ENCODE measurements around the gene ANKZF1. TPM values are rescaled to one million over a fixed set of nuclear protein-coding genes. Genes with fewer than 3 reads are reported as not detected.

The ANKZF1 gene
- total and polyA plus RNA-seq, 10 of the 15 experiments (the other 5 are each of a cell fraction or from before 2014, with no cell fraction given): 3.1 to 104 (median 35.0) TPM

DNA sequence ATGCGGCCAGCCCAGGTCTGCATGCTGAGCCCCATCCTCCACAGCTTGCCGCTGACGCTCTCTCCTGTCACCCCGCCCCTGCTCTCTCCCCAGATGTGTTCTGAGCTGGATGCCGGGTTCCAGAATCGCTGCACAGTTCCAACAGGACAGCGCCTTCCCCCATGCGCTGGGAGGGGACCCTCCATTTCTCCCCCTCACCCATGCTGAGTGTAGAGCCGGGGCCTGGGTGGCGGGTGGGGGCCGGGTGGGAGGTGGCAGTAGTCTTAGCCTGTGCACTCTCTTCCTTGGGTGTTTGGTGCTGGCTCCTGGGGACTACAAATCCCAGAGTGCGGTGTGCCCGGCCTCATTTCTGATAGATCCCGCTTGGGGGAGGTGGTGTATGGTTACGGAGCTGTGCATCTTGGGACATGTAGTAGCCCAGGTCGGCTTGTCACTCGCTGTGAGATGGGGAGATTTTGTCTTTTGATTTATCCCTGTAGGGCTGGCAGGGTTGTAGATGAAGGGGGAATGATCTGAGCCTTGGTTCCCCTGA, 56.4 kb downstream of the ANKZF1 start:
- no peak overlapping the region for H3K4me2 ChIP-seq (ENCODE audit: control insufficient read depth, insufficient read depth)
- H3K27me3 ChIP-seq (replicated peaks in 1 of 2; ENCODE audit: control insufficient read depth in 2 of 2, insufficient read depth in 2 of 2, low read length in 1 of 2): no peaks in the 10 kb centered on the region; a peak in 1 of 4 replicates
- no peaks in the 10 kb centered on the region; a peak in 1 of 4 replicates for H3K36me3 ChIP-seq (ENCODE audit: control insufficient read depth in 2 of 2, insufficient read depth in 2 of 2, low read length in 1 of 2)
- no TSS peak for BruUV-seq (replicated peaks)
- DNase-seq (ENCODE audit: low read depth, low spot score) (no peak), ATAC-seq (no peak; the same call in 2 of the 3 replicates), FAIRE-seq (no peak)
- no peak overlapping the region for H3K9ac ChIP-seq (ENCODE audit: control insufficient read depth, insufficient read depth, low read length)
- TF ChIP-seq RAD21 (IDR thresholded peaks at IDR 0.05; ENCODE audit: insufficient read depth, low read depth, low read length): no peak
- TF ChIP-seq IRF5 (IDR thresholded peaks at IDR 0.05; ENCODE audit: borderline replicate concordance): no peak
- TF ChIP-seq POLR2AphosphoS5 (IDR thresholded peaks at IDR 0.05; ENCODE audit: low read length): no peak
- no peak for TF ChIP-seq SREBF2 (IDR thresholded peaks at IDR 0.05; ENCODE audit: low read length)
- no peak for TF ChIP-seq CHD2 (IDR thresholded peaks at IDR 0.05; ENCODE audit: borderline replicate concordance, low read depth, low read length)
- no peak for TF ChIP-seq RELA (IDR thresholded peaks at IDR 0.05; ENCODE audit: borderline replicate concordance, partially characterized antibody)
- no peak for TF ChIP-seq CUX1 (IDR thresholded peaks at IDR 0.05; ENCODE audit: insufficient replicate concordance, low read depth, low read length)
- no peak for TF ChIP-seq HDAC2 (IDR thresholded peaks at IDR 0.05)
- H3K4me1 ChIP-seq (ENCODE audit: control insufficient read depth, insufficient read depth, low read length): no peaks in the 10 kb centered on the region; the same call in 1 of the 2 replicates
- ChIA-PET SMC1A (ENCODE audit: uncharacterized antibody, unreplicated experiment) (interaction anchor here (1.2 kb wide), 1 partner anchor 9 kb away, joined by 4 read pairs; no protein-coding TSS in a partner anchor), CTCF (interaction anchor here (1.1 to 2.1 kb wide), 3 partner anchors 9 to 127 kb away, joined by 3 to 18 read pairs (median 10); no protein-coding TSS in a partner anchor), RAD21 (ENCODE audit: unreplicated experiment) (no interaction called here), POLR2A (interaction anchor here (1.7 kb wide), 1 partner anchor 36 kb away, joined by 7 read pairs; no protein-coding TSS in a partner anchor)
- intact Hi-C loops (cut with micrococcal nuclease; ENCODE audit: unreplicated experiment): no loop called here
- in situ Hi-C loops (cut with MboI): no loop called here
- H3K27ac ChIP-seq (ENCODE audit: control insufficient read depth, insufficient read depth): no peak overlapping the region
- no peaks in the 10 kb centered on the region for H3K79me2 ChIP-seq (ENCODE audit: control insufficient read depth, insufficient read depth, low read length)
- no peaks in the 10 kb centered on the region for H4K20me1 ChIP-seq (ENCODE audit: control insufficient read depth, insufficient read depth)
- no peak overlapping the region for H2AFZ ChIP-seq (ENCODE audit: control insufficient read depth, low read depth, low read length)
- H3K4me3 ChIP-seq: no peak overlapping the region
- WGBS (ENCODE audit: insufficient coverage, insufficient replicate concordance, low lambda C conversion rate, missing lambda C conversion rate): 81% methylated on average over 13 of the region's 17 CpGs
- H3K9me3 ChIP-seq (replicated peaks; ENCODE audit: control insufficient read depth, insufficient read depth, low read length): no peaks in the 10 kb centered on the region

Other genes starting within 250 kb of the ANKZF1 start
Only the 7 nearest of the 21 such genes appear.
- 24.7 and 28.1 TPM in 2 replicates for gene ZFAND2B, start 23.0 kb upstream of the ANKZF1 start, total RNA-seq (2014; rRNA removed)
- 13.8 and 14.8 TPM in 2 replicates for gene ZFAND2B, start 23.0 kb upstream of the ANKZF1 start, total RNA-seq (2014; rRNA removed; fragmentation: Illumina TruSeq; extraction: Trizol)
- gene ZFAND2B, start 23.0 kb upstream of the ANKZF1 start, total RNA-seq (2021): 23.1 and 26.8 TPM in 2 replicates
- gene ZFAND2B, start 23.0 kb upstream of the ANKZF1 start, polyA plus RNA-seq (2011; rRNA removed): 13.4 and 21.4 TPM in 2 replicates
- gene ZFAND2B, start 23.0 kb upstream of the ANKZF1 start, polyA plus RNA-seq (2014; fragmentation: Illumina TruSeq; extraction: Trizol): 14.3 and 18.7 TPM in 2 replicates
- 10 to 100 TPM in 1 of 2 experiments, 1 to 10 TPM in 1; 5.4 to 10.7 TPM for gene ZFAND2B, start 23.0 kb upstream of the ANKZF1 start, polyA plus RNA-seq (2014; fragmentation: Nextera tagmentation; extraction: Ambion mirVana)
- gene ZFAND2B, start 23.0 kb upstream of the ANKZF1 start, polyA plus RNA-seq (2014; rRNA removed): 26.8 and 28.3 TPM in 2 replicates
- gene ZFAND2B, start 23.0 kb upstream of the ANKZF1 start, polyA plus RNA-seq (2016; fragmentation: Nextera tagmentation; extraction: Ambion mirVana): 10 to 100 TPM; 23.4 to 26.7 TPM
- gene ABCB6, start 10.8 kb upstream of the ANKZF1 start, total RNA-seq (2014; rRNA removed): 15.4 and 16.9 TPM in 2 replicates
- 8.8 TPM in 2 replicates for gene ABCB6, start 10.8 kb upstream of the ANKZF1 start, total RNA-seq (2014; rRNA removed; fragmentation: Illumina TruSeq; extraction: Trizol)
- 13.2 and 13.9 TPM in 2 replicates for gene ABCB6, start 10.8 kb upstream of the ANKZF1 start, total RNA-seq (2021)
- 9.7 and 21.8 TPM in 2 replicates for gene ABCB6, start 10.8 kb upstream of the ANKZF1 start, polyA plus RNA-seq (2011; rRNA removed)
- 9.8 and 14.3 TPM in 2 replicates for gene ABCB6, start 10.8 kb upstream of the ANKZF1 start, polyA plus RNA-seq (2014; fragmentation: Illumina TruSeq; extraction: Trizol)
- gene ABCB6, start 10.8 kb upstream of the ANKZF1 start, polyA plus RNA-seq (2014; fragmentation: Nextera tagmentation; extraction: Ambion mirVana): 10 to 100 TPM in 1 of 2 experiments, 1 to 10 TPM in 1; 2.3 to 10.1 TPM
- 9.8 and 14.6 TPM in 2 replicates for gene ABCB6, start 10.8 kb upstream of the ANKZF1 start, polyA plus RNA-seq (2014; rRNA removed)
- gene ABCB6, start 10.8 kb upstream of the ANKZF1 start, polyA plus RNA-seq (2016; fragmentation: Nextera tagmentation; extraction: Ambion mirVana): 10 to 100 TPM; 20.0 to 22.1 TPM
- gene ATG9A, start 170 bp upstream of the ANKZF1 start, total RNA-seq (2014; rRNA removed): 11.6 and 13.1 TPM in 2 replicates
- 8.1 and 9.8 TPM in 2 replicates for gene ATG9A, start 170 bp upstream of the ANKZF1 start, total RNA-seq (2014; rRNA removed; fragmentation: Illumina TruSeq; extraction: Trizol)
- gene ATG9A, start 170 bp upstream of the ANKZF1 start, total RNA-seq (2021): 20.8 and 22.9 TPM in 2 replicates
- 20.7 and 37.5 TPM in 2 replicates for gene ATG9A, start 170 bp upstream of the ANKZF1 start, polyA plus RNA-seq (2011; rRNA removed)
- gene ATG9A, start 170 bp upstream of the ANKZF1 start, polyA plus RNA-seq (2014; fragmentation: Illumina TruSeq; extraction: Trizol): 10.3 and 12.5 TPM in 2 replicates
- gene ATG9A, start 170 bp upstream of the ANKZF1 start, polyA plus RNA-seq (2014; fragmentation: Nextera tagmentation; extraction: Ambion mirVana): under 1 TPM in 1 of 2 experiments, not detected in 1; 0.16 TPM
- gene ATG9A, start 170 bp upstream of the ANKZF1 start, polyA plus RNA-seq (2014; rRNA removed): 14.6 and 16.9 TPM in 2 replicates
- gene ATG9A, start 170 bp upstream of the ANKZF1 start, polyA plus RNA-seq (2016; fragmentation: Nextera tagmentation; extraction: Ambion mirVana): 10 to 100 TPM; 20.2 to 22.7 TPM
- gene GLB1L, start 15.6 kb downstream of the ANKZF1 start, total RNA-seq (2014; rRNA removed): 3.7 and 5.1 TPM in 2 replicates
- gene GLB1L, start 15.6 kb downstream of the ANKZF1 start, total RNA-seq (2014; rRNA removed; fragmentation: Illumina TruSeq; extraction: Trizol): 2.1 and 3.3 TPM in 2 replicates
- gene GLB1L, start 15.6 kb downstream of the ANKZF1 start, total RNA-seq (2021): 2.8 and 4.5 TPM in 2 replicates
- gene GLB1L, start 15.6 kb downstream of the ANKZF1 start, polyA plus RNA-seq (2011; rRNA removed): 2.8 and 3.4 TPM in 2 replicates
- 3.5 and 5.5 TPM in 2 replicates for gene GLB1L, start 15.6 kb downstream of the ANKZF1 start, polyA plus RNA-seq (2014; fragmentation: Illumina TruSeq; extraction: Trizol)
- gene GLB1L, start 15.6 kb downstream of the ANKZF1 start, polyA plus RNA-seq (2014; fragmentation: Nextera tagmentation; extraction: Ambion mirVana): 1 to 10 TPM in 1 of 2 experiments, under 1 TPM in 1; 0.29 to 1.0 TPM
- gene GLB1L, start 15.6 kb downstream of the ANKZF1 start, polyA plus RNA-seq (2014; rRNA removed): 4.5 and 4.6 TPM in 2 replicates
- gene GLB1L, start 15.6 kb downstream of the ANKZF1 start, polyA plus RNA-seq (2016; fragmentation: Nextera tagmentation; extraction: Ambion mirVana): 1 to 10 TPM; 1.3 to 2.6 TPM
- 11.0 and 13.6 TPM in 2 replicates for gene STK16, start 15.7 kb downstream of the ANKZF1 start, total RNA-seq (2014; rRNA removed)
- 24.9 and 26.5 TPM in 2 replicates for gene STK16, start 15.7 kb downstream of the ANKZF1 start, total RNA-seq (2014; rRNA removed; fragmentation: Illumina TruSeq; extraction: Trizol)
- gene STK16, start 15.7 kb downstream of the ANKZF1 start, total RNA-seq (2021): 28.8 and 33.9 TPM in 2 replicates
- 30.1 and 50.1 TPM in 2 replicates for gene STK16, start 15.7 kb downstream of the ANKZF1 start, polyA plus RNA-seq (2011; rRNA removed)
- gene STK16, start 15.7 kb downstream of the ANKZF1 start, polyA plus RNA-seq (2014; fragmentation: Illumina TruSeq; extraction: Trizol): 23.0 and 45.6 TPM in 2 replicates
- gene STK16, start 15.7 kb downstream of the ANKZF1 start, polyA plus RNA-seq (2014; fragmentation: Nextera tagmentation; extraction: Ambion mirVana): 1 to 10 TPM; 8.4 to 9.0 TPM
- 30.8 and 31.2 TPM in 2 replicates for gene STK16, start 15.7 kb downstream of the ANKZF1 start, polyA plus RNA-seq (2014; rRNA removed)
- 1 to 10 TPM; 4.3 to 5.9 TPM for gene STK16, start 15.7 kb downstream of the ANKZF1 start, polyA plus RNA-seq (2016; fragmentation: Nextera tagmentation; extraction: Ambion mirVana)
- not detected in 2 replicates for gene TUBA4B, start 23.4 kb downstream of the ANKZF1 start, total RNA-seq (2014; rRNA removed)
- gene TUBA4B, start 23.4 kb downstream of the ANKZF1 start, total RNA-seq (2014; rRNA removed; fragmentation: Illumina TruSeq; extraction: Trizol): not detected in 2 replicates
- gene TUBA4B, start 23.4 kb downstream of the ANKZF1 start, total RNA-seq (2021): not detected in 2 replicates
- gene TUBA4B, start 23.4 kb downstream of the ANKZF1 start, polyA plus RNA-seq (2011; rRNA removed): 0.07 TPM in 1 of 2 replicates, not detected in the other
- gene TUBA4B, start 23.4 kb downstream of the ANKZF1 start, polyA plus RNA-seq (2014; fragmentation: Illumina TruSeq; extraction: Trizol): not detected in 2 replicates
- not detected for gene TUBA4B, start 23.4 kb downstream of the ANKZF1 start, polyA plus RNA-seq (2014; fragmentation: Nextera tagmentation; extraction: Ambion mirVana)
- gene TUBA4B, start 23.4 kb downstream of the ANKZF1 start, polyA plus RNA-seq (2014; rRNA removed): not detected in 2 replicates
- not detected for gene TUBA4B, start 23.4 kb downstream of the ANKZF1 start, polyA plus RNA-seq (2016; fragmentation: Nextera tagmentation; extraction: Ambion mirVana)
- 126 and 130 TPM in 2 replicates for gene TUBA4A, start 24.1 kb downstream of the ANKZF1 start, total RNA-seq (2014; rRNA removed)
- gene TUBA4A, start 24.1 kb downstream of the ANKZF1 start, total RNA-seq (2014; rRNA removed; fragmentation: Illumina TruSeq; extraction: Trizol): 81.9 and 89.4 TPM in 2 replicates
- gene TUBA4A, start 24.1 kb downstream of the ANKZF1 start, total RNA-seq (2021): 117 and 142 TPM in 2 replicates
- 85.4 and 270 TPM in 2 replicates for gene TUBA4A, start 24.1 kb downstream of the ANKZF1 start, polyA plus RNA-seq (2011; rRNA removed)
- gene TUBA4A, start 24.1 kb downstream of the ANKZF1 start, polyA plus RNA-seq (2014; fragmentation: Illumina TruSeq; extraction: Trizol): 308 and 325 TPM in 2 replicates
- gene TUBA4A, start 24.1 kb downstream of the ANKZF1 start, polyA plus RNA-seq (2014; fragmentation: Nextera tagmentation; extraction: Ambion mirVana): 10 to 100 TPM; 58.2 to 88.6 TPM
- gene TUBA4A, start 24.1 kb downstream of the ANKZF1 start, polyA plus RNA-seq (2014; rRNA removed): 118 and 122 TPM in 2 replicates
- gene TUBA4A, start 24.1 kb downstream of the ANKZF1 start, polyA plus RNA-seq (2016; fragmentation: Nextera tagmentation; extraction: Ambion mirVana): 100 to 1,000 TPM; 229 to 254 TPM